GM12864 (cell line): ENCODE measurements around the gene MFAP5.
"Not testable (repeated sequence)": the region's sequence is repeated elsewhere in the genome, so short reads cannot be mapped to it uniquely, and the experiment has no call there.

ENCODE experiments used
- DNase-seq: peaks from one replicate; pipeline ENCODE4 v3.0.0-alpha.2; 2011; ENCODE audit warnings: low read depth
- H3K4me3 ChIP-seq: 2 replicates; pipeline ENCODE4 v1.5.1; 2011; ENCODE audit warnings: mild to moderate bottlenecking, low read depth, low read length, control low read depth
- TF ChIP-seq, protein P1 (sequence below): IDR thresholded peaks from 2 replicates; pipeline ENCODE4 v1.5.1; 2011; ENCODE audit warnings: low read depth, mild to moderate bottlenecking, moderate library complexity, low read length, control low read depth, inconsistent platforms; ENCODE audit errors: missing control alignments

The MFAP5 gene

DNA sequence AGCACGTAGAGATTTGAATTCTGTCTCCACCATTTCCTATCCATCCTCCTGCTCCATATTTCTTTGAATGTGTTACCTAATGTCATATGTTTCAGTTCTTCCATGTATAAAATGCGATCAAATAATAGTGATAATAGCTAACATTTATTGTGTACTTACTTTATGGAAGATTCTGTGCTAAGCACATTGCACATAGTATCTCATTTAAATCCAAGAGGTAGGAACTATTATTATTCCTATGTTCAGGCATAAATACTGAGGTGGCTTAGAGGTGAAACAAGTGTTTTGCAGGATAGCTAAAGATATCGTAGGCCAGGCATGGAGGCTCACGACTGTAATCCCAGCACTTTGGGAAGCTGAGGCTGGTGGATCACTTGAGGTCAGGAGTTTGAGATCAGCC is 32.5 kb downstream of the MFAP5 start:
- no peak overlapping the region for H3K4me3 ChIP-seq
- no peak for DNase-seq
- TF ChIP-seq, protein P1, sequence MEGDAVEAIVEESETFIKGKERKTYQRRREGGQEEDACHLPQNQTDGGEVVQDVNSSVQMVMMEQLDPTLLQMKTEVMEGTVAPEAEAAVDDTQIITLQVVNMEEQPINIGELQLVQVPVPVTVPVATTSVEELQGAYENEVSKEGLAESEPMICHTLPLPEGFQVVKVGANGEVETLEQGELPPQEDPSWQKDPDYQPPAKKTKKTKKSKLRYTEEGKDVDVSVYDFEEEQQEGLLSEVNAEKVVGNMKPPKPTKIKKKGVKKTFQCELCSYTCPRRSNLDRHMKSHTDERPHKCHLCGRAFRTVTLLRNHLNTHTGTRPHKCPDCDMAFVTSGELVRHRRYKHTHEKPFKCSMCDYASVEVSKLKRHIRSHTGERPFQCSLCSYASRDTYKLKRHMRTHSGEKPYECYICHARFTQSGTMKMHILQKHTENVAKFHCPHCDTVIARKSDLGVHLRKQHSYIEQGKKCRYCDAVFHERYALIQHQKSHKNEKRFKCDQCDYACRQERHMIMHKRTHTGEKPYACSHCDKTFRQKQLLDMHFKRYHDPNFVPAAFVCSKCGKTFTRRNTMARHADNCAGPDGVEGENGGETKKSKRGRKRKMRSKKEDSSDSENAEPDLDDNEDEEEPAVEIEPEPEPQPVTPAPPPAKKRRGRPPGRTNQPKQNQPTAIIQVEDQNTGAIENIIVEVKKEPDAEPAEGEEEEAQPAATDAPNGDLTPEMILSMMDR: no peak

DNA sequence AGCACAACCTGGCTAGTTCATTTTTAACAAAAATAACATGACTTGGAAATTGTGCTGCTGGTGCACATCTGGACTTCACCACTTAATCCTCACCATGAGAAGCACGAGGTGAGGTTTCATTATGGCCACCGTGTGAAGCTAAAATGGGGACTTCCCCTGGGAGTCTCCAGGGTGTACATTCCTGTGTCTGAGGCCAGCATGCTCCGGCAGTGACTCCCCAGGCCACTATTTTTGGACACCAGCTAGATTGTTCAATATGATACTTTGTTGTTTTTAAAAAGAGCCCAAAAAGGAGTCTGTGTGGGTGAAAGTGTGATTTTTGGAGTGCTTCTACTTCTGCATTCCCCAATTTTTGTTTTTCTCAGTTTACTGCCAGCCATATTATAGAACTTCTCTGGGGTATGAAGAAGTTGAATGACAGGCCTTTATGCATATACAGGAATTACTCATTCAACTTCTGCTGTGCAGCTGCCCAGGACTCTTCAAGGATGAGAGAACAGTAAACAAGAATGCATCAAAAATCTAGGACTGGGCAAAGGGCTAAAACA is 33.1 kb downstream of the MFAP5 start:
- peak; percentile 91 for DNase-seq
- TF ChIP-seq, protein P1: no peak
- H3K4me3 ChIP-seq: no peak overlapping the region

DNA sequence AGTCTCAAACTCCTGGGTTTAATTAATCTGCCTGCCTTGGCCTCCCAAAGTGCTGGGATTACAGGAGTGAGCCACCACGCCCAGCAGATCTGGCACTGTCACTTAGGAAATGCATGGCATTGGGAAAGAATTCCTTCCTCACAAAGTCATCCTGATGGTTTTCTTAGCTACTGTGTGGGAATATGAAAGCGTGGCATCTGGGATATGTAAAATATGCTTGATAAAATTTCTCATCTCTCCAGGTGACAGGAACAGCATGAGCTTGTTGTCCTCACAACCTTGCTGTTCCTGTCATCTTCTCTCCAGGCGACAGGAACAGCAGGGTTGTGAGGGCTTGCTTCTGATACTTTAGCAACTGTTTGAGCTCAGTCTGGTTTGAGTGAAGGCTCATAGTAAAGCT is 33.9 kb downstream of the MFAP5 start:
- TF ChIP-seq, protein P1: no peak
- no peak for DNase-seq
- H3K4me3 ChIP-seq: no peak overlapping the region

DNA sequence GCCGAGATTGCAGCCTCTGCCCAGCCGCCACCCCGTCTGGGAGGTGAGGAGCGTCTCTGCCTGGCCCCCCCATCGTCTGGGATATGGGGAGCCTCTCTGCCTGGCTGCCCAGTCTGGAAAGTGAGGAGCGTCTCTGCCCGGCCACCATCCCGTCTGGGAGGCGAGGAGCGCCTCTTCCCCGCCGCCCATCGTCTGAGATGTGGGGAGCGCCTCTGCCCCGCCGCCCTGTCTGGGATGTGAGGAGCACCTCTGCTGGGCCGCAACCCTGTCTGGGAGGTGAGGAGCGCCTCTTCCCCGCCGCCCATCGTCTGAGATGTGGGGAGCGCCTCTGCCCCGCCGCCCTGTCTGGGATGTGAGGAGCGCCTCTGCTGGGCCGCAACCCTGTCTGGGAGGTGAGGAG is 37.9 kb downstream of the MFAP5 start:
- H3K4me3 ChIP-seq, DNase-seq: not testable (repeated sequence)

- no peak overlapping the region for H3K4me3 ChIP-seq
- TF ChIP-seq, protein P1: no peak
- no peak for DNase-seq
These were observed 40.0 kb downstream of the MFAP5 start for GRCh38 chr12:8622646-8623045.

- no peak overlapping the region for H3K4me3 ChIP-seq
- TF ChIP-seq, protein P1: no peak
- DNase-seq: no peak
These were observed 47.4 kb downstream of the MFAP5 start for GRCh38 chr12:8615206-8615605.

- not testable (repeated sequence) for H3K4me3 ChIP-seq, DNase-seq
These were observed 48.7 kb downstream of the MFAP5 start for GRCh38 chr12:8613881-8614280.

DNA sequence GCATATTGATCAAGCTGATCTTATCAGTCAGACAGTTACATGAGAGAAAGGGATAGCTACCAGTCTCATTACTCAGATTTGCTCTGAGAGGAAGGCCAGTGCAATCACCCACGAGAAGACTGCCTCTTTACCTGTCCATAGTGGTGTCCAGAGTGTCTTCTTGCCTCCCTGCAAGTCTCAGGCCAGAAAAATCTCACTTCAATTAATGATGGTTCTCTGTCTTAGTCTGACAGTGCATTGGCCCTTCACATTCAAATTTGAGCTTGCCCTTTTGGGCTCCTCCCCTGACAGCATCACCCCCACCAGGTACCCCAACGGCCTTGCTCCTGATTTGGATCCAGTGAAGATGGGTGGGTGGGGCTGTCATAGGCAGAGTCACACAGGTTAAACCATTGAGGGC is 50.0 kb downstream of the MFAP5 start, which contains the start of gene AICDA:
Gene AICDA (minus strand): TSS at position 231 of the 400 bp plus-strand sequence. CDS start 92 bp downstream, at position 139.
- TF ChIP-seq, protein P1: no peak
- H3K4me3 ChIP-seq: peak within 1 kb of the TSS; percentile 42
- DNase-seq: no peak
